Measurements from ENCODE around the gene SCAF4. TPM values are rescaled to one million over a fixed set of nuclear protein-coding genes. Genes with fewer than 3 reads are reported as not detected.

SCAF4 gene
- total and polyA plus RNA-seq, 2 of the 8 experiments (the other 6 are each of a cell fraction or from before 2014, with no cell fraction given), result 28.9 to 55.1 TPM

GRCh38 chr21:31743712-31744111, 11.8 kb upstream of the SCAF4 start (continued):
- TF ChIP-seq KDM5A (IDR thresholded peaks at IDR 0.05; ENCODE audit: low read length) (no peak), JUND (IDR thresholded peaks at IDR 0.05; ENCODE audit: low read length) (no peak)
